Large intestine (tissue), 3 donors: ENCODE measurements around the gene NFIB. TPM values are rescaled to one million over a fixed set of nuclear protein-coding genes. Genes with fewer than 3 reads are reported as not detected.

ENCODE experiments used
- DNase-seq, 2 donors: peaks; one replicate each; pipeline versions ENCODE4 v3.0.0 to v3.0.0-alpha.2; 2013
- H3K27ac ChIP-seq: one replicate; pipeline ENCODE4 v1.5.1; 2013; ENCODE audit warnings: low read length
- H3K27me3 ChIP-seq: 2 replicates; pipeline ENCODE4 v1.6.1; 2013; ENCODE audit warnings: low read length; ENCODE audit not compliant: control insufficient read depth, insufficient read depth
- H3K36me3 ChIP-seq: 2 replicates; pipeline ENCODE4 v1.6.1; 2013; ENCODE audit warnings: low read length; ENCODE audit not compliant: control insufficient read depth, insufficient read depth
- H3K4me1 ChIP-seq: one replicate; pipeline ENCODE4 v1.6.1; 2013; ENCODE audit warnings: low read length; ENCODE audit not compliant: control insufficient read depth, insufficient read depth
- H3K4me3 ChIP-seq: one replicate; pipeline ENCODE4 v1.5.1; 2013; ENCODE audit warnings: low read length
- H3K9me3 ChIP-seq: one replicate; pipeline ENCODE4 v1.6.1; 2013; ENCODE audit warnings: mild to moderate bottlenecking, low read depth, low read length, moderate library complexity; ENCODE audit not compliant: control insufficient read depth
- WGBS: methylation state at CpG from one replicate; pipeline ENCODE4 v1.1.5; 2013; ENCODE audit warnings: low lambda C conversion rate; ENCODE audit not compliant: insufficient coverage; 5-methylcytosine and 5-hydroxymethylcytosine counted together
- polyA plus RNA-seq: library from polyadenylated mRNA; unstranded; fragments of 120-200 nt; gene quantifications from one replicate; pipeline ENCODE4 v1.2.1, GENCODE V29; 2013

Gene NFIB
- polyA plus RNA-seq, 1 donor = 16.6 TPM

GRCh38 chr9:14203356-14204056, 110.4 kb downstream of the NFIB start:
- WGBS = 100% methylated on average over 1 of the region's 12 CpGs
- H3K27ac ChIP-seq = no peak overlapping the region
- H3K4me1 ChIP-seq = no peaks in the 10 kb centered on the region
- H3K27me3 ChIP-seq = peaks cover 6% of the 10 kb centered on the region
- H3K4me3 ChIP-seq = no peak overlapping the region
- no peaks in the 10 kb centered on the region for H3K9me3 ChIP-seq
- no peaks in the 10 kb centered on the region for H3K36me3 ChIP-seq
- DNase-seq = peak in 1 of 2 donors; percentile 29

GRCh38 chr9:14198841-14199455, 115.0 kb downstream of the NFIB start:
- Histone ChIP-seq H3K4me1 (no peaks in the 10 kb centered on the region), H3K36me3 (no peaks in the 10 kb centered on the region), H3K27ac (no peak overlapping the region), H3K27me3 (peaks cover 6% of the 10 kb centered on the region), H3K4me3 (no peak overlapping the region), H3K9me3 (no peaks in the 10 kb centered on the region)
- 63% methylated on average over 2 of the region's 6 CpGs for WGBS
- DNase-seq = no peak

- Histone ChIP-seq H3K27ac (no peak overlapping the region), H3K4me1 (no peaks in the 10 kb centered on the region)
Measured at GRCh38 chr9:14198047-14198840, 115.7 kb downstream of the NFIB start.

GRCh38 chr9:14197325-14197858, 116.5 kb downstream of the NFIB start:
- Histone ChIP-seq H3K27me3 (peaks cover 6% of the 10 kb centered on the region), H3K4me3 (no peak overlapping the region), H3K36me3 (no peaks in the 10 kb centered on the region), H3K9me3 (no peaks in the 10 kb centered on the region), H3K27ac (no peak overlapping the region), H3K4me1 (no peaks in the 10 kb centered on the region)
- WGBS = 100% methylated on average over 1 of the region's 4 CpGs
- DNase-seq = no peak

More at GRCh38 chr9:14198047-14198840, 115.7 kb downstream of the NFIB start:
- Histone ChIP-seq H3K4me3 (no peak overlapping the region), H3K27me3 (peaks cover 6% of the 10 kb centered on the region), H3K36me3 (no peaks in the 10 kb centered on the region), H3K9me3 (no peaks in the 10 kb centered on the region)
- no peak for DNase-seq
- WGBS = 90% methylated on average over 3 of the region's 11 CpGs

GRCh38 chr9:14193328-14193990, 120.5 kb downstream of the NFIB start:
- H3K27ac ChIP-seq = no peak overlapping the region
- DNase-seq = no peak
- H3K9me3 ChIP-seq = no peaks in the 10 kb centered on the region
- H3K36me3 ChIP-seq = no peaks in the 10 kb centered on the region
- H3K4me1 ChIP-seq = no peaks in the 10 kb centered on the region
- H3K4me3 ChIP-seq = no peak overlapping the region
- 89% methylated on average over 3 of the region's 7 CpGs for WGBS
- no peaks in the 10 kb centered on the region for H3K27me3 ChIP-seq

- no peaks in the 10 kb centered on the region for H3K27me3 ChIP-seq
- no CpG with 5 or more reads among the region's 1 CpG for WGBS
- no peaks in the 10 kb centered on the region for H3K9me3 ChIP-seq
- no peak overlapping the region for H3K4me3 ChIP-seq
- no peaks in the 10 kb centered on the region for H3K36me3 ChIP-seq
- H3K4me1 ChIP-seq = no peaks in the 10 kb centered on the region
- DNase-seq = no peak
- no peak overlapping the region for H3K27ac ChIP-seq
Measured at GRCh38 chr9:14192556-14192955, 121.4 kb downstream of the NFIB start.

GRCh38 chr9:14191512-14191911, 122.4 kb downstream of the NFIB start:
- no peaks in the 10 kb centered on the region for H3K9me3 ChIP-seq
- no peaks in the 10 kb centered on the region for H3K36me3 ChIP-seq
- H3K4me1 ChIP-seq = no peaks in the 10 kb centered on the region
- WGBS = 80% methylated on average over 1 of the region's 1 CpG
- H3K27me3 ChIP-seq = no peaks in the 10 kb centered on the region
- DNase-seq = no peak
- no peak overlapping the region for H3K27ac ChIP-seq
- H3K4me3 ChIP-seq = no peak overlapping the region

GRCh38 chr9:14190240-14190639, 123.7 kb downstream of the NFIB start:
- 100% methylated on average over 1 of the region's 1 CpG for WGBS
- Histone ChIP-seq H3K27me3 (no peaks in the 10 kb centered on the region), H3K27ac (no peak overlapping the region), H3K9me3 (no peaks in the 10 kb centered on the region), H3K4me1 (no peaks in the 10 kb centered on the region), H3K4me3 (no peak overlapping the region), H3K36me3 (no peaks in the 10 kb centered on the region)
- DNase-seq = no peak

GRCh38 chr9:14189578-14189977, 124.4 kb downstream of the NFIB start:
- no peaks in the 10 kb centered on the region for H3K9me3 ChIP-seq
- no peak overlapping the region for H3K4me3 ChIP-seq
- H3K36me3 ChIP-seq = no peaks in the 10 kb centered on the region
- no peak for DNase-seq
- H3K4me1 ChIP-seq = no peaks in the 10 kb centered on the region
- WGBS = no CpG with 5 or more reads among the region's 1 CpG
- no peak overlapping the region for H3K27ac ChIP-seq
- no peaks in the 10 kb centered on the region for H3K27me3 ChIP-seq

GRCh38 chr9:14189146-14189545, 124.8 kb downstream of the NFIB start:
- no peaks in the 10 kb centered on the region for H3K4me1 ChIP-seq
- H3K27ac ChIP-seq = no peak overlapping the region
- H3K4me3 ChIP-seq = no peak overlapping the region
- H3K36me3 ChIP-seq = no peaks in the 10 kb centered on the region
- WGBS = no CpG with 5 or more reads among the region's 4 CpGs
- H3K9me3 ChIP-seq = no peaks in the 10 kb centered on the region
- H3K27me3 ChIP-seq = no peaks in the 10 kb centered on the region
- no peak for DNase-seq
